H9 (cell line): ENCODE measurements around the gene UBQLN2. TPM values are rescaled to one million over a fixed set of nuclear protein-coding genes. Genes with fewer than 3 reads are reported as not detected.
"Not testable (repeated sequence)": the region's sequence is repeated elsewhere in the genome, so short reads cannot be mapped to it uniquely, and the experiment has no call there.

Source experiments
- DNase-seq: peaks from one replicate; pipeline ENCODE4 v3.0.0-alpha.2; 2017
- H2AFZ ChIP-seq: one replicate; pipeline ENCODE4 v1.6.1; 2013; ENCODE audit warnings: mild to moderate bottlenecking, low read length, control low read depth, moderate library complexity
- H2AK5ac ChIP-seq: 2 replicates; pipeline ENCODE4 v1.6.1; 2013; ENCODE audit warnings: low read length, control low read depth, mixed read lengths; ENCODE audit not compliant: insufficient read length
- H2BK120ac ChIP-seq: one replicate; pipeline ENCODE4 v1.6.1; 2013; ENCODE audit warnings: low read depth, mild to moderate bottlenecking, low read length, control low read depth, inconsistent platforms; ENCODE audit not compliant: poor library complexity, severe bottlenecking
- H2BK12ac ChIP-seq: 2 replicates; pipeline ENCODE4 v1.6.1; 2013; ENCODE audit warnings: low read length, control low read depth, mixed read lengths, low read depth; ENCODE audit not compliant: insufficient read length
- H2BK15ac ChIP-seq: 2 replicates; pipeline ENCODE4 v1.6.1; 2013; ENCODE audit warnings: low read depth, low read length, control low read depth
- H2BK20ac ChIP-seq: one replicate; pipeline ENCODE4 v1.6.1; 2013; ENCODE audit warnings: low read depth, mild to moderate bottlenecking, low read length, control low read depth, inconsistent platforms; ENCODE audit not compliant: poor library complexity, severe bottlenecking
- H2BK5ac ChIP-seq: 2 replicates; pipeline ENCODE4 v1.6.1; 2013; ENCODE audit warnings: low read length, control low read depth, mixed read lengths; ENCODE audit not compliant: insufficient read length
- H3K14ac ChIP-seq: 2 replicates; pipeline ENCODE4 v1.6.1; 2013; ENCODE audit warnings: low read length, control low read depth; ENCODE audit not compliant: insufficient read depth
- H3K18ac ChIP-seq: 2 replicates; pipeline ENCODE4 v1.6.1; 2013; ENCODE audit warnings: low read depth, mild to moderate bottlenecking, mixed read lengths, low read length, control low read depth; ENCODE audit not compliant: insufficient read length
- H3K23ac ChIP-seq: 2 replicates; pipeline ENCODE4 v1.6.1; 2013; ENCODE audit warnings: low read length, control low read depth, mixed read lengths, low read depth; ENCODE audit not compliant: insufficient read length
- H3K23me2 ChIP-seq: 2 replicates; pipeline ENCODE4 v1.6.1; 2013; ENCODE audit warnings: low read depth, mild to moderate bottlenecking, mixed read lengths, low read length, control low read depth; ENCODE audit not compliant: insufficient read length, poor library complexity, severe bottlenecking
- H3K27ac ChIP-seq: 2 replicates; pipeline ENCODE4 v1.5.1; 2013; ENCODE audit warnings: low read length, control low read depth, mixed read lengths, low read depth; ENCODE audit not compliant: insufficient read length
- H3K27me3 ChIP-seq: 2 replicates; pipeline ENCODE4 v1.6.1; 2013; ENCODE audit warnings: low read length, control low read depth, inconsistent platforms; ENCODE audit not compliant: insufficient read depth
- H3K4ac ChIP-seq: 2 replicates; pipeline ENCODE4 v1.6.1; 2013; ENCODE audit warnings: low read depth, mild to moderate bottlenecking, control low read depth, inconsistent platforms, low read length, moderate library complexity
- H3K4me1 ChIP-seq: 2 replicates; pipeline ENCODE4 v1.6.1; 2013; ENCODE audit warnings: low read length, control low read depth, inconsistent platforms; ENCODE audit not compliant: insufficient read depth
- H3K4me2 ChIP-seq: 2 replicates; pipeline ENCODE4 v1.6.1; 2013; ENCODE audit warnings: low read length, control low read depth, mixed read lengths; ENCODE audit not compliant: insufficient read length, insufficient read depth
- H3K56ac ChIP-seq: 2 replicates; pipeline ENCODE4 v1.6.1; 2013; ENCODE audit warnings: low read depth, mild to moderate bottlenecking, mixed read lengths, low read length, control low read depth; ENCODE audit not compliant: insufficient read length
- H3K79me1 ChIP-seq: 2 replicates; pipeline ENCODE4 v1.6.1; 2013; ENCODE audit warnings: low read depth, mild to moderate bottlenecking, moderate library complexity, low read length, control low read depth, inconsistent platforms; ENCODE audit not compliant: insufficient read depth, poor library complexity, severe bottlenecking
- H3K79me2 ChIP-seq: 2 replicates; pipeline ENCODE4 v1.6.1; 2013; ENCODE audit warnings: low read length, control low read depth, inconsistent platforms; ENCODE audit not compliant: insufficient read depth
- H3K9ac ChIP-seq: 2 replicates; pipeline ENCODE4 v1.6.1; 2013; ENCODE audit warnings: low read length, control low read depth, mixed read lengths; ENCODE audit not compliant: insufficient read length; ENCODE audit errors: extremely low read depth
- H3K9me3 ChIP-seq: one replicate; pipeline ENCODE4 v1.6.1; 2013; ENCODE audit warnings: low read depth, low read length, inconsistent platforms; ENCODE audit not compliant: control insufficient read depth
- H3T11ph ChIP-seq: one replicate; pipeline ENCODE4 v1.6.1; 2013; ENCODE audit warnings: mild to moderate bottlenecking, low read length, control low read depth, inconsistent platforms
- H4K20me1 ChIP-seq: one replicate; pipeline ENCODE4 v1.6.1; 2013; ENCODE audit not compliant: control insufficient read depth, insufficient read length, insufficient read depth
- H4K5ac ChIP-seq: 2 replicates; pipeline ENCODE4 v1.6.1; 2013; ENCODE audit warnings: low read depth, mild to moderate bottlenecking, mixed read lengths, low read length, control low read depth; ENCODE audit not compliant: insufficient read length
- H4K8ac ChIP-seq: replicated peaks from 2 replicates; pipeline ENCODE4 v1.6.1; 2013; ENCODE audit warnings: low read length, control low read depth, mixed read lengths, low read depth; ENCODE audit not compliant: insufficient read length
- H4K91ac ChIP-seq: 2 replicates; pipeline ENCODE4 v1.6.1; 2013; ENCODE audit warnings: low read depth, mild to moderate bottlenecking, moderate library complexity, mixed read lengths, low read length, control low read depth; ENCODE audit not compliant: insufficient read length
- H3K27ac Mint-ChIP-seq, 3 experiments: 2 replicates in 2 of 3; 3 replicates in 1 of 3; pipeline ENCODE4 v1.8.0; 2020 to 2021; ENCODE audit warnings: mixed read lengths in 3 of 3, mild to moderate bottlenecking in 1 of 3, moderate library complexity in 1 of 3
- H3K27me3 Mint-ChIP-seq: 2 replicates; pipeline ENCODE4 v1.8.0; 2021; ENCODE audit warnings: low read depth, mild to moderate bottlenecking, moderate library complexity, mixed read lengths
- H3K36me3 Mint-ChIP-seq, 3 experiments: 2 replicates in 2 of 3; 3 replicates in 1 of 3; pipeline ENCODE4 v1.8.0; 2020 to 2021; ENCODE audit warnings: low read depth in 3 of 3, mixed read lengths in 3 of 3; ENCODE audit not compliant: insufficient read depth in 1 of 3
- H3K4me1 Mint-ChIP-seq, 2 experiments: 2 replicates each; pipeline ENCODE4 v1.8.0; 2020; ENCODE audit warnings: mixed read lengths in 2 of 2
- H3K4me3 Mint-ChIP-seq, 2 experiments: 2 replicates in 1 of 2; 3 replicates in 1 of 2; pipeline ENCODE4 v1.8.0; 2020 to 2021; ENCODE audit warnings: mild to moderate bottlenecking in 2 of 2, mixed read lengths in 2 of 2, moderate library complexity in 1 of 2
- H3K9me3 Mint-ChIP-seq, 2 experiments: 2 replicates in 1 of 2; 3 replicates in 1 of 2; pipeline ENCODE4 v1.8.0; 2020; ENCODE audit warnings: mild to moderate bottlenecking in 2 of 2, mixed read lengths in 2 of 2, moderate library complexity in 1 of 2
- CTCF ChIP-seq: fragments of 200-600 bp; sonication (generic); conservative IDR thresholded peaks from 3 replicates; pipeline ENCODE4 v1.8.0; 2021; ENCODE audit warnings: antibody characterized with exemption, mild to moderate bottlenecking
- WGBS: extraction: QIAGEN DNeasy Blood & Tissue Kit; methylation state at CpG from one replicate; pipeline ENCODE4 v1.1.7; 2013; ENCODE audit warnings: missing lambda C conversion rate, low lambda C conversion rate, mixed read lengths; ENCODE audit not compliant: insufficient read length; ENCODE audit errors: extremely low coverage; 5-methylcytosine and 5-hydroxymethylcytosine counted together
- total RNA-seq: library from RNA; stranded (reverse); gene quantifications from 2 replicates; pipeline ENCODE4 v1.2.1, GENCODE V29; 2021

UBQLN2 gene
- total RNA-seq, 1 experiment from 2014 or later: 30.0 TPM

GRCh38 chrX:56519642-56520041 is 43.8 kb upstream of the UBQLN2 start:
- no peak overlapping the region for H3K27ac Mint-ChIP-seq
- H2AK5ac ChIP-seq: no peak overlapping the region
- H3K9me3 ChIP-seq: no peaks in the 10 kb centered on the region
- no peak overlapping the region for H3K56ac ChIP-seq
- no peak overlapping the region for H3K9ac ChIP-seq
- H3K23ac ChIP-seq: no peak overlapping the region
- no peak overlapping the region for H2AFZ ChIP-seq
- no peak overlapping the region for H2BK20ac ChIP-seq
- H3K4ac ChIP-seq: no peak overlapping the region
- no peak overlapping the region for H3K14ac ChIP-seq
- H3K27me3 ChIP-seq: no peaks in the 10 kb centered on the region
- H2BK120ac ChIP-seq: no peak overlapping the region
- no peaks in the 10 kb centered on the region for H4K20me1 ChIP-seq
- H3K27ac ChIP-seq: no peak overlapping the region
- H3K4me2 ChIP-seq: no peak overlapping the region
- no peak overlapping the region for H2BK12ac ChIP-seq
- no peaks in the 10 kb centered on the region for H3K4me1 ChIP-seq
- no peak for DNase-seq
- H3T11ph ChIP-seq: no peak overlapping the region
- H2BK5ac ChIP-seq: no peak overlapping the region
- H4K5ac ChIP-seq: no peak overlapping the region
- peaks cover 48 to 76% of the 10 kb centered on the region in 2 experiments for H3K9me3 Mint-ChIP-seq
- H4K8ac ChIP-seq: no peak overlapping the region
- H3K79me2 ChIP-seq: no peaks in the 10 kb centered on the region
- H3K79me1 ChIP-seq: no peaks in the 10 kb centered on the region
- no peaks in the 10 kb centered on the region for H3K23me2 ChIP-seq
- H4K91ac ChIP-seq: no peak overlapping the region
- TF ChIP-seq CTCF: no peak
- no peak overlapping the region for H2BK15ac ChIP-seq
- H3K27me3 Mint-ChIP-seq: peaks cover 3% of the 10 kb centered on the region; the same call in 1 of the 2 replicates
- no peaks in the 10 kb centered on the region for H3K36me3 Mint-ChIP-seq
- no peak overlapping the region for H3K18ac ChIP-seq
- no peak overlapping the region for H3K4me3 Mint-ChIP-seq
- WGBS: no CpG with 5 or more reads among the region's 2 CpGs
- no peaks in the 10 kb centered on the region for H3K4me1 Mint-ChIP-seq

GRCh38 chrX:56529482-56530007 is 33.9 kb upstream of the UBQLN2 start:
- H3K27ac ChIP-seq, H3K27me3 Mint-ChIP-seq, H2AFZ ChIP-seq, H3K23ac ChIP-seq, H3K18ac ChIP-seq, H4K91ac ChIP-seq, H3K4me1 Mint-ChIP-seq, H3T11ph ChIP-seq, H2BK12ac ChIP-seq, H4K20me1 ChIP-seq, H3K14ac ChIP-seq, H3K9ac ChIP-seq, H2BK20ac ChIP-seq, H2BK120ac ChIP-seq, H3K23me2 ChIP-seq, H3K27me3 ChIP-seq, H3K27ac Mint-ChIP-seq, H2BK5ac ChIP-seq, H3K36me3 Mint-ChIP-seq, H2BK15ac ChIP-seq, H4K5ac ChIP-seq, H3K79me2 ChIP-seq, H3K4me1 ChIP-seq, H3K79me1 ChIP-seq, H3K56ac ChIP-seq, H3K9me3 ChIP-seq, H3K4ac ChIP-seq, H2AK5ac ChIP-seq, H4K8ac ChIP-seq, DNase-seq, H3K4me2 ChIP-seq, H3K4me3 Mint-ChIP-seq: not testable (repeated sequence)
- H3K9me3 Mint-ChIP-seq: peaks cover 66 to 89% of the 10 kb centered on the region in 2 experiments
- no CpG with 5 or more reads among the region's 2 CpGs for WGBS
